ENCODE data around the gene CCDC70.
A peak's percentile ranks its signal among the peaks of the same experiment; 100 is the strongest.

CCDC70 gene

GRCh38 chr13:51829568-51829899, 32.2 kb upstream of the CCDC70 start:
- no peak overlapping the region for H3K27ac ChIP-seq
- TF ChIP-seq, protein P1, sequence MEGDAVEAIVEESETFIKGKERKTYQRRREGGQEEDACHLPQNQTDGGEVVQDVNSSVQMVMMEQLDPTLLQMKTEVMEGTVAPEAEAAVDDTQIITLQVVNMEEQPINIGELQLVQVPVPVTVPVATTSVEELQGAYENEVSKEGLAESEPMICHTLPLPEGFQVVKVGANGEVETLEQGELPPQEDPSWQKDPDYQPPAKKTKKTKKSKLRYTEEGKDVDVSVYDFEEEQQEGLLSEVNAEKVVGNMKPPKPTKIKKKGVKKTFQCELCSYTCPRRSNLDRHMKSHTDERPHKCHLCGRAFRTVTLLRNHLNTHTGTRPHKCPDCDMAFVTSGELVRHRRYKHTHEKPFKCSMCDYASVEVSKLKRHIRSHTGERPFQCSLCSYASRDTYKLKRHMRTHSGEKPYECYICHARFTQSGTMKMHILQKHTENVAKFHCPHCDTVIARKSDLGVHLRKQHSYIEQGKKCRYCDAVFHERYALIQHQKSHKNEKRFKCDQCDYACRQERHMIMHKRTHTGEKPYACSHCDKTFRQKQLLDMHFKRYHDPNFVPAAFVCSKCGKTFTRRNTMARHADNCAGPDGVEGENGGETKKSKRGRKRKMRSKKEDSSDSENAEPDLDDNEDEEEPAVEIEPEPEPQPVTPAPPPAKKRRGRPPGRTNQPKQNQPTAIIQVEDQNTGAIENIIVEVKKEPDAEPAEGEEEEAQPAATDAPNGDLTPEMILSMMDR (IDR thresholded peaks at IDR 0.05), result no peak
- TF ChIP-seq ZFX (IDR thresholded peaks at IDR 0.05; ENCODE audit: borderline replicate concordance), result no peak

DNA sequence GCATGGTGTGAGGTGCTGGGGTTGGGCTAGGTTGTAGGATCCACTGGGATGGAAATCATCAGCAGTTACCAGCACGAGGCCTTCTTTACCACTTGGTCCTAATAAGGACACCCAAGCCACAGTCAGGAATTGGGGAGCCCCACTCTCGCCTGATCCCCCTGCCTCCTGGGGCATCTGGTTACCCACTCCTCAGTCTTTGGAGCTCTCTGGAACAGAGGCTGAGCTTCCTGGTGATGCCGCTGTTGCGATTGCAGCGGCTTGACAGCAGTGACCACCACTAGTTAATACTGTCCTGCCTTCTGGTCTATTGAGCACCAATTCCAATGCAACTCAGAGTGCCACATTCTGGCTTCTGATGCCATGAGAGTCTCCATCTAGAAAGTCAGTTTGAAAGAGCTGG, 30.2 kb upstream of the CCDC70 start:
- TF ChIP-seq ZFX (IDR thresholded peaks at IDR 0.05; ENCODE audit: borderline replicate concordance), result no peak
- TF ChIP-seq, protein P1 (IDR thresholded peaks at IDR 0.05), result no peak
- no peak overlapping the region for H3K27ac ChIP-seq

DNA sequence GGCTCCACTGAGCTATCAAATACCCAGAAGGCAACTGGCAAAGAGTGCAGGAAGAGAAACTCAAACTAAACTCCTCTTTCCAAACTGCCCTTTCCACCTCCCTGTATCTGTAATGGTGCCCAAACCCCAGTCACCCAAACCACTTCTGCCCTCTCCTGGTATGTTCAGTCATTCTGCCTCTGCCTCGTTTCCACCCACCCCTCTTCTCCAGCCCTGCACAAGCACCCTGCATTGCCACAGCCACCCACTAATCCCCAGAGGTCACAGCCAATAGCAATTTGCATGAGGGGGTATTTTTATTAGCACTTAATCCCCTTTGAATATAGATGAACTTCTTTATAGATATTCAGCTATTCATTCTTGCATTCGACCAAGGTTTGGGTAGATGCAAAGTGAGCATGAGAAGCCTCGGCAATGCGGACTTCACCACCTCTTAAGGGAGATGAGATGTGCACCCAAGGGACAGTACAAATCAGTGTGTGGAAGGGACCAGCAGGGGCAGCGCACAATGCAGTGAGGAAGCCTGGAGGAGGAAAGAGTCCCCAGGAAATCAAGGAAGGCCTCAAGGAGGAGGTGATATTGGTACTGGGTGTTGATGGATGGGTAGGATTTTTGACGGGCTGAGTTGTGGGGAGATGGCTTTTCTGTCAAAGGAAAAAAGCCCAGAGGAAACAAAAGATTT, 29.2 kb upstream of the CCDC70 start:
- H3K27ac ChIP-seq, result no peak overlapping the region
- TF ChIP-seq, protein P1 (IDR thresholded peaks at IDR 0.05), result peak; percentile 22
- no peak for TF ChIP-seq ZFX (IDR thresholded peaks at IDR 0.05; ENCODE audit: borderline replicate concordance)

- TF ChIP-seq, protein P1 (IDR thresholded peaks at IDR 0.05), result no peak
- no peak for TF ChIP-seq ZFX (IDR thresholded peaks at IDR 0.05; ENCODE audit: borderline replicate concordance)
- H3K27ac ChIP-seq, result no peak overlapping the region
These were observed 27.8 kb upstream of the CCDC70 start for GRCh38 chr13:51833980-51834379.

DNA sequence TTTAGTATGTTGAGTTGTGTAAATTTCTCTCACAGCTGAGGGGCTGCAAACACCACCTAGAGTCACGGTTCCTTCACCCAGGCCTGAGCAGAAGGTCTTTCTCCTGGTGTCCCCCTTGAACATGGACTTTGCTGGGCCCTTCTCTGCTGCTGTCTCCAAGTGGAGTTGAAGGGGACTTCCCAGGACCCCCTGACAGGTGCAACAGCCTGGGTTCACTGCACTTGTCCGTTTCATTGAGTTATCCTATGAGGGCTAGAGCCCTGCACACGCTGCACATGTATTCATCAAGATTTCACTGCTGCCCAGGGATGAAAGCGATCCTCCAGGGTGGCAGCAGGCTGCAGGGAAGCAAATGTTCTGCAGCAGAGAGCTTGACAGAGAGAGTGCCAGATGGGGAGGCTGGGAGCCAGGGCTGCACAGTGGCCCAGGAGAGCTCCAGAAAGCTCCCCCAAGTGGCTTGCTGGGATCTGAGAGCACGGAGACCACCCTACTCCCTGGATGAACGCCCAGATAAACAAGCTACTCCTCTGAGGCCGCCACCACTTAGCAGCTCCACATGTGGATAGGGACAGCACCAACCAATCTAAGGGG, 27.1 kb upstream of the CCDC70 start:
- no peak overlapping the region for H3K27ac ChIP-seq
- no peak for TF ChIP-seq ZFX (IDR thresholded peaks at IDR 0.05; ENCODE audit: borderline replicate concordance)
- TF ChIP-seq, protein P1 (IDR thresholded peaks at IDR 0.05), result no peak

GRCh38 chr13:51837016-51837415, 24.8 kb upstream of the CCDC70 start:
- no peak overlapping the region for H3K27ac ChIP-seq
- TF ChIP-seq, protein P1 (IDR thresholded peaks at IDR 0.05), result no peak
- TF ChIP-seq ZFX (IDR thresholded peaks at IDR 0.05; ENCODE audit: borderline replicate concordance), result no peak

- TF ChIP-seq, protein P1 (IDR thresholded peaks at IDR 0.05), result no peak
- TF ChIP-seq ZFX (IDR thresholded peaks at IDR 0.05; ENCODE audit: borderline replicate concordance), result no peak
- no peak overlapping the region for H3K27ac ChIP-seq
These were observed 23.4 kb upstream of the CCDC70 start for GRCh38 chr13:51838240-51838846.
